Keratinocyte (primary cell): Measurements from ENCODE around the gene CLEC16A.

ENCODE experiments used
- CTCF ChIP-seq, 3 experiments: IDR thresholded peaks in 1 of 3; conservative IDR thresholded peaks in 1 of 3; optimal IDR thresholded peaks in 1 of 3; 2 replicates in 2 of 3; 3 replicates in 1 of 3; pipeline versions ENCODE3 to v1.5.1; 2011; ENCODE audit warnings: low read length in 3 of 3, mild to moderate bottlenecking in 3 of 3, moderate library complexity in 2 of 3, control low read depth in 1 of 3, inconsistent platforms in 1 of 3; ENCODE audit not compliant: insufficient read depth in 2 of 3; ENCODE audit errors: extremely low read depth in 1 of 3
- EZH2 ChIP-seq: IDR thresholded peaks from one replicate; pipeline ENCODE4 v1.6.1; 2012; ENCODE audit warnings: inconsistent platforms, mild to moderate bottlenecking, low read length, moderate library complexity

- TF ChIP-seq CTCF (optimal IDR thresholded peaks at IDR 0.05 in 1 of 3, IDR thresholded peaks at IDR 0.05 in 1 of 3, conservative IDR thresholded peaks at IDR 0.05 in 1 of 3; ENCODE audit: extremely low read depth in 1 of 3, insufficient read depth in 2 of 3, low read length in 3 of 3), result no peak
- no peak for TF ChIP-seq EZH2
These were observed 158.1 kb downstream of the CLEC16A start for GRCh38 chr16:11102523-11102898.
